ENCODE data around the gene SLC39A11. TPM values are rescaled to one million over a fixed set of nuclear protein-coding genes. Genes with fewer than 3 reads are reported as not detected.

The SLC39A11 gene
- total RNA-seq, 1 experiment from 2014 or later: 46.4 TPM

DNA sequence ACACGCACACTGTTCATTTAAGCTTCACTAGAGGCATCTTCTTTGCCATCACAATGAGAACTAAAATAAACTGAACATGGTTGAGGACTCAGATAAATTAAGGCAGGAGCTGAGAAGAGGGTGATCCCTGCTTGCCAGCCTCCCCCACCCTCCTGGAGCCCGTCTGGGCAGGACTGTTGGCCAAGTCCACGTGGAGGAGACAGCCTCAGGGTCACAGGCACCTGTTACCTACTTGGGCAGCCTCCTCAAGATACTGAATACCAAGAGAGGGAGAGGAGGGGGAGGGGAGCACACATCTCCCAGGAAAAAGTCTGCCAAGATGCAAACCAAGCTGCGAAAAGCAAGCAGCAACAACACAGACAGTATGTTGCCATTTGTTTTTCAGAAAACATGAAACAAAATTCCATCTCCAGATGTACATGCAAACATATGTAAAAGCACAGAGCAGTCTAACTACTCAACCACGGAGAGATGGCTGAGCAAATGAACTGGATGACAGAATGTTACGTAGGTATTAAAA lies 67.4 kb downstream of the SLC39A11 start:
- POLR2A ChIA-PET: no interaction called here

More for the DNA sequence above, 67.4 kb downstream of the SLC39A11 start:
- H3K4me1 ChIP-seq (ENCODE audit: control insufficient read depth in 1 of 2, insufficient read depth in 2 of 2, low read length in 2 of 2): peaks cover 0 to under 1% of the 10 kb centered on the region in 2 experiments; a peak in 1 of 4 replicates
- H3K27ac ChIP-seq (ENCODE audit: low read depth, low read length): no peak overlapping the region
- intact Hi-C loops (cut with micrococcal nuclease): no loop called here
- H3K9me2 ChIP-seq (ENCODE audit: insufficient read depth): no peaks in the 10 kb centered on the region
- TF ChIP-seq, protein P1, sequence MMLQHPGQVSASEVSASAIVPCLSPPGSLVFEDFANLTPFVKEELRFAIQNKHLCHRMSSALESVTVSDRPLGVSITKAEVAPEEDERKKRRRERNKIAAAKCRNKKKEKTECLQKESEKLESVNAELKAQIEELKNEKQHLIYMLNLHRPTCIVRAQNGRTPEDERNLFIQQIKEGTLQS (IDR thresholded peaks at IDR 0.05): no peak
- TF ChIP-seq EZH2 (IDR thresholded peaks at IDR 0.05) (no peak), ZNF274 (IDR thresholded peaks at IDR 0.05; ENCODE audit: low read depth, low read length) (no peak), ZFX (IDR thresholded peaks at IDR 0.05) (no peak), POLR2AphosphoS5 (IDR thresholded peaks at IDR 0.05; ENCODE audit: low read depth, low read length) (no peak), FOSL1 (IDR thresholded peaks at IDR 0.05; ENCODE audit: low read depth) (no peak), CEBPB (IDR thresholded peaks at IDR 0.05; ENCODE audit: low read depth) (no peak), ELF1 (IDR thresholded peaks at IDR 0.05; ENCODE audit: borderline replicate concordance, low read depth) (no peak), EGR1 (IDR thresholded peaks at IDR 0.05; ENCODE audit: low read depth) (no peak), SRF (IDR thresholded peaks at IDR 0.05; ENCODE audit: low read depth) (no peak), RAD21 (IDR thresholded peaks at IDR 0.05; ENCODE audit: low read depth) (no peak), SP1 (IDR thresholded peaks at IDR 0.05; ENCODE audit: low read depth) (no peak), POLR2A (IDR thresholded peaks at IDR 0.05; ENCODE audit: borderline replicate concordance, extremely low read depth, insufficient read depth, insufficient read length) (no peak), EZH2phosphoT487 (IDR thresholded peaks at IDR 0.05; ENCODE audit: borderline replicate concordance) (no peak), JUND (IDR thresholded peaks at IDR 0.05) (no peak)
- TF ChIP-seq, protein P2, sequence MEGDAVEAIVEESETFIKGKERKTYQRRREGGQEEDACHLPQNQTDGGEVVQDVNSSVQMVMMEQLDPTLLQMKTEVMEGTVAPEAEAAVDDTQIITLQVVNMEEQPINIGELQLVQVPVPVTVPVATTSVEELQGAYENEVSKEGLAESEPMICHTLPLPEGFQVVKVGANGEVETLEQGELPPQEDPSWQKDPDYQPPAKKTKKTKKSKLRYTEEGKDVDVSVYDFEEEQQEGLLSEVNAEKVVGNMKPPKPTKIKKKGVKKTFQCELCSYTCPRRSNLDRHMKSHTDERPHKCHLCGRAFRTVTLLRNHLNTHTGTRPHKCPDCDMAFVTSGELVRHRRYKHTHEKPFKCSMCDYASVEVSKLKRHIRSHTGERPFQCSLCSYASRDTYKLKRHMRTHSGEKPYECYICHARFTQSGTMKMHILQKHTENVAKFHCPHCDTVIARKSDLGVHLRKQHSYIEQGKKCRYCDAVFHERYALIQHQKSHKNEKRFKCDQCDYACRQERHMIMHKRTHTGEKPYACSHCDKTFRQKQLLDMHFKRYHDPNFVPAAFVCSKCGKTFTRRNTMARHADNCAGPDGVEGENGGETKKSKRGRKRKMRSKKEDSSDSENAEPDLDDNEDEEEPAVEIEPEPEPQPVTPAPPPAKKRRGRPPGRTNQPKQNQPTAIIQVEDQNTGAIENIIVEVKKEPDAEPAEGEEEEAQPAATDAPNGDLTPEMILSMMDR (IDR thresholded peaks at IDR 0.05 in 2 of 3, conservative IDR thresholded peaks at IDR 0.05 in 1 of 3; ENCODE audit: borderline replicate concordance in 1 of 3, insufficient read depth in 1 of 3, low read depth in 2 of 3, low read length in 2 of 3): no peak
- TF ChIP-seq, protein P3, sequence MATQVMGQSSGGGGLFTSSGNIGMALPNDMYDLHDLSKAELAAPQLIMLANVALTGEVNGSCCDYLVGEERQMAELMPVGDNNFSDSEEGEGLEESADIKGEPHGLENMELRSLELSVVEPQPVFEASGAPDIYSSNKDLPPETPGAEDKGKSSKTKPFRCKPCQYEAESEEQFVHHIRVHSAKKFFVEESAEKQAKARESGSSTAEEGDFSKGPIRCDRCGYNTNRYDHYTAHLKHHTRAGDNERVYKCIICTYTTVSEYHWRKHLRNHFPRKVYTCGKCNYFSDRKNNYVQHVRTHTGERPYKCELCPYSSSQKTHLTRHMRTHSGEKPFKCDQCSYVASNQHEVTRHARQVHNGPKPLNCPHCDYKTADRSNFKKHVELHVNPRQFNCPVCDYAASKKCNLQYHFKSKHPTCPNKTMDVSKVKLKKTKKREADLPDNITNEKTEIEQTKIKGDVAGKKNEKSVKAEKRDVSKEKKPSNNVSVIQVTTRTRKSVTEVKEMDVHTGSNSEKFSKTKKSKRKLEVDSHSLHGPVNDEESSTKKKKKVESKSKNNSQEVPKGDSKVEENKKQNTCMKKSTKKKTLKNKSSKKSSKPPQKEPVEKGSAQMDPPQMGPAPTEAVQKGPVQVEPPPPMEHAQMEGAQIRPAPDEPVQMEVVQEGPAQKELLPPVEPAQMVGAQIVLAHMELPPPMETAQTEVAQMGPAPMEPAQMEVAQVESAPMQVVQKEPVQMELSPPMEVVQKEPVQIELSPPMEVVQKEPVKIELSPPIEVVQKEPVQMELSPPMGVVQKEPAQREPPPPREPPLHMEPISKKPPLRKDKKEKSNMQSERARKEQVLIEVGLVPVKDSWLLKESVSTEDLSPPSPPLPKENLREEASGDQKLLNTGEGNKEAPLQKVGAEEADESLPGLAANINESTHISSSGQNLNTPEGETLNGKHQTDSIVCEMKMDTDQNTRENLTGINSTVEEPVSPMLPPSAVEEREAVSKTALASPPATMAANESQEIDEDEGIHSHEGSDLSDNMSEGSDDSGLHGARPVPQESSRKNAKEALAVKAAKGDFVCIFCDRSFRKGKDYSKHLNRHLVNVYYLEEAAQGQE (IDR thresholded peaks at IDR 0.05; ENCODE audit: low read depth): no peak
- DNase-seq (ENCODE audit: low read depth, low spot score) (no peak), ATAC-seq (no peak)
- ChIA-PET RAD21 (ENCODE audit: low non-redundant PET in 1 of 2, low total read pairs in 2 of 2, uncharacterized antibody in 2 of 2, unreplicated experiment in 2 of 2) (interaction anchor here in 1 of 2 experiments (0.8 kb wide), 1 partner anchor 12 kb away, joined by 3 read pairs; no protein-coding TSS in a partner anchor), CTCF (no interaction called here)
- no peaks in the 10 kb centered on the region for H3K79me2 ChIP-seq (ENCODE audit: insufficient read depth, low read length)
- H3K36me3 ChIP-seq (ENCODE audit: control insufficient read depth in 1 of 2, insufficient read depth in 2 of 2, low read length in 2 of 2): peaks cover 0 to 7% of the 10 kb centered on the region in 2 experiments; a peak in 1 of 4 replicates
- H3K9me3 ChIP-seq (ENCODE audit: control insufficient read depth in 1 of 2, insufficient read depth in 1 of 2, low read depth in 1 of 2, low read length in 2 of 2): no peaks in the 10 kb centered on the region
- no peak overlapping the region for H3K9ac ChIP-seq (ENCODE audit: low read length)
- no peak overlapping the region for H3K4me3 ChIP-seq (replicated peaks in 1 of 2; ENCODE audit: low read depth in 1 of 2, low read length in 2 of 2)
- no peak overlapping the region for H2AFZ ChIP-seq (ENCODE audit: low read depth, low read length, poor library complexity, severe bottlenecking)
- BruUV-seq (replicated peaks): no TSS peak
- H3K27me3 ChIP-seq (ENCODE audit: insufficient read depth, low read length): no peaks in the 10 kb centered on the region
- H4K20me1 ChIP-seq (ENCODE audit: insufficient read depth): no peaks in the 10 kb centered on the region
- H3K4me2 ChIP-seq (ENCODE audit: low read length): no peak overlapping the region
